GM18861 (cell line): ENCODE data around the gene PCDHGB4.
"Not testable (repeated sequence)": the region's sequence is repeated elsewhere in the genome, so short reads cannot be mapped to it uniquely, and the experiment has no call there.

Experiments used
- ATAC-seq: cut with Tn5 transposase; IDR thresholded peaks from one replicate; pipeline ENCODE4 v1.9.1; 2021; ENCODE audit not compliant: unreplicated experiment

PCDHGB4 gene

GRCh38 chr5:141422742-141423291 is 35.3 kb downstream of the PCDHGB4 start:
- no peak for ATAC-seq

- no peak for ATAC-seq
These were observed 40.4 kb downstream of the PCDHGB4 start for GRCh38 chr5:141427783-141428426.

GRCh38 chr5:141430332-141431113 is 43.0 kb downstream of the PCDHGB4 start, which contains the start of gene PCDHGA12:
Gene PCDHGA12 (plus strand): TSS chr5:141430507. CDS start chr5:141430760, 253 bp downstream.
- ATAC-seq: peak; percentile 74

DNA sequence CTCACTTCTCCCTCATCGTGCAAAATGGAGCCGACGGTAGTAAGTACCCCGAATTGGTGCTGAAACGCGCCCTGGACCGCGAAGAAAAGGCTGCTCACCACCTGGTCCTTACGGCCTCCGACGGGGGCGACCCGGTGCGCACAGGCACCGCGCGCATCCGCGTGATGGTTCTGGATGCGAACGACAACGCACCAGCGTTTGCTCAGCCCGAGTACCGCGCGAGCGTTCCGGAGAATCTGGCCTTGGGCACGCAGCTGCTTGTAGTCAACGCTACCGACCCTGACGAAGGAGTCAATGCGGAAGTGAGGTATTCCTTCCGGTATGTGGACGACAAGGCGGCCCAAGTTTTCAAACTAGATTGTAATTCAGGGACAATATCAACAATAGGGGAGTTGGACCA is 43.8 kb downstream of the PCDHGB4 start:
- ATAC-seq: no peak

DNA sequence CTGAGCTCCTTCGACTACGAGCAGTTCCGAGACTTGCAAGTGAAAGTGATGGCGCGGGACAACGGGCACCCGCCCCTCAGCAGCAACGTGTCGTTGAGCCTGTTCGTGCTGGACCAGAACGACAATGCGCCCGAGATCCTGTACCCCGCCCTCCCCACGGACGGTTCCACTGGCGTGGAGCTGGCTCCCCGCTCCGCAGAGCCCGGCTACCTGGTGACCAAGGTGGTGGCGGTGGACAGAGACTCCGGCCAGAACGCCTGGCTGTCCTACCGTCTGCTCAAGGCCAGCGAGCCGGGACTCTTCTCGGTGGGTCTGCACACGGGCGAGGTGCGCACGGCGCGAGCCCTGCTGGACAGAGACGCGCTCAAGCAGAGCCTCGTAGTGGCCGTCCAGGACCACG is 44.8 kb downstream of the PCDHGB4 start:
- not testable (repeated sequence) for ATAC-seq

DNA sequence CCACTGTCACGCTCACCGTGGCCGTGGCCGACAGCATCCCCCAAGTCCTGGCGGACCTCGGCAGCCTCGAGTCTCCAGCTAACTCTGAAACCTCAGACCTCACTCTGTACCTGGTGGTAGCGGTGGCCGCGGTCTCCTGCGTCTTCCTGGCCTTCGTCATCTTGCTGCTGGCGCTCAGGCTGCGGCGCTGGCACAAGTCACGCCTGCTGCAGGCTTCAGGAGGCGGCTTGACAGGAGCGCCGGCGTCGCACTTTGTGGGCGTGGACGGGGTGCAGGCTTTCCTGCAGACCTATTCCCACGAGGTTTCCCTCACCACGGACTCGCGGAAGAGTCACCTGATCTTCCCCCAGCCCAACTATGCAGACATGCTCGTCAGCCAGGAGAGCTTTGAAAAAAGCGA is 45.2 kb downstream of the PCDHGB4 start:
- ATAC-seq: not testable (repeated sequence)

DNA sequence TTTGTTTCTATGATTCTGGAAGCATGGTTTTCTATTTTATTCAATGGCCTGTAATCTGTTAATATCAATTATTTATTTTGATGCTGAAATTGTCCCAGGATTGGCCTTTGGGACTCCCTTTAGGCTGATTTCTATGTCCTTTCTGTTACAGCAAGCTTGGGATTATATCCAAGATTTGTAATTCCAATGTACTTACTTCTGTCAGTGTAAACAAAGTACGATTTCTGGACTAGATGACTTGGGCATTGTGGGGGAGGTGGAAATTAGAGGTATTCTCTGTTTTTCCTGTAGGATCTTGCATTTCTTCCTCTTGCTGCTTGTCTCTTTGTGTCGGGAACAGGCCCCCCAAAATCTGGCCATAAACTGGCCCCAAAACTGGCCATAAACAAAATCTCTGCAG is 46.5 kb downstream of the PCDHGB4 start:
- ATAC-seq: no peak

GRCh38 chr5:141437221-141437620 is 49.7 kb downstream of the PCDHGB4 start:
- no peak for ATAC-seq

DNA sequence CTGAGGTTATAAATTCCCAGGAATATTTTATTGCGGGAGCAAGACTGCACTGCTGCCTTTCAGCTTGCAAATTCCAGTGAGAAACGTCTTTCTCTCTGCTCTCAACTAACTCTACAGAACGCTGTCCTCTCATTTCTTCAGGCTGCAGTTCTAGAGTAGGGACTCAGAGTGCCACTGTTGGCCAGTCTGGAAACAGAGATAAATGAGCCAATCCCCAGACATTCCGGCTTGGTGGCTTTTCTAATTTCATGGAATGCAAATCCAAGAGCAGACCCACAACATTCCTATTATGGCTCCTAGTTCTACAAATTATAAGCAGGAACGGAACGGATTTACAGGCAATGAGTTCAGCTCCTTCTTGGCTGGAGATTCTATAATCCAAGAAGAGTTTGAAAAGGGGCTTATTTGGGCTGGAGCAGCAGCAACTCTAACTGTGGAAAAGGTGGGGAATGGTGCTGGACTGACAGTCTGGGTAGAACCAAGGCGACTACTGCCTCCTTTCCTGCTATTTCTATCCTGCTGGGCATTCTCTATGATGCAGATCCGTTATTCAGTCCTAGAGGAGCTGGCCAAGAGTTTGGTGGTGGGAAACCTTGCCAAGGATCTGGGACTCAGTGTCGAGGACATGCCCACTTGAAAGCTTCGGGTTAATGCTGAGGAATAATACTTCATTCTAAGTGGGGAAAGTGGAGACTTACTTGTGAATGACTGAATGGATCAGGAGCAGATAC is 52.1 kb downstream of the PCDHGB4 start:
- no peak for ATAC-seq
